GM21529 (cell line): ENCODE data around the gene IGSF9.
"Not testable (repeated sequence)": the region's sequence is repeated elsewhere in the genome, so short reads cannot be mapped to it uniquely, and the experiment has no call there.

Source experiments
- ATAC-seq: cut with Tn5 transposase; IDR thresholded peaks from one replicate; pipeline ENCODE4 v1.9.1; 2021; ENCODE audit not compliant: unreplicated experiment

Gene IGSF9

DNA sequence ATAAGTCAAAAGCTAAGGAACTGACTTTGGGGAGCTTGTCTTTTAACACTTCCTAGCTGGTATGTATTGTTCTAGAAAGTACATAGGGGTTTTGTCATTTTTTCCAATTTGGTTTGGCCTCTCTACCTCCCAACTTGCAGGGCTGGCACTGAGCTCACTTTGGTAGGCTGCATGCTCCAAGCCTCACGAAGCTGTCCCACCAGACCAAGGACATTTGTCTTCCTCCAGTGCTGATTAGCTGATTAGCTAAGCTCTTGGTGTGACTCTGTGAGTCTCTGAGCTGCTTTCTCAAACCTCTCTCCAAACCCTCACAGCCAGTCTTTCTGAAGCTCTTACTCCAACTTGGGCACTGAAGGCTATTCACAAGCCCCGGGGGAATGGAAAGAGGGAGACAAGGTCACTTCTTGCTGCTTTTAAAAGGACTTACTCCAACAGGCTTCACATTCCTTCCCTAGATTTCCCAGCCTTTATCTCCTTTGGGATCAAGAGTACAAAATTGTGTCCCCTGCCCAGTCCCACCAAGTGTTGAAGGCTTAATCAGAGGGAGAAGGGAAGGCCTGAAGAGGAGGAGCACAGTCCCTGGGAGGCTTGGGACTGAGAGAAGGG is 44.6 kb downstream of the IGSF9 start:
- ATAC-seq = no peak

DNA sequence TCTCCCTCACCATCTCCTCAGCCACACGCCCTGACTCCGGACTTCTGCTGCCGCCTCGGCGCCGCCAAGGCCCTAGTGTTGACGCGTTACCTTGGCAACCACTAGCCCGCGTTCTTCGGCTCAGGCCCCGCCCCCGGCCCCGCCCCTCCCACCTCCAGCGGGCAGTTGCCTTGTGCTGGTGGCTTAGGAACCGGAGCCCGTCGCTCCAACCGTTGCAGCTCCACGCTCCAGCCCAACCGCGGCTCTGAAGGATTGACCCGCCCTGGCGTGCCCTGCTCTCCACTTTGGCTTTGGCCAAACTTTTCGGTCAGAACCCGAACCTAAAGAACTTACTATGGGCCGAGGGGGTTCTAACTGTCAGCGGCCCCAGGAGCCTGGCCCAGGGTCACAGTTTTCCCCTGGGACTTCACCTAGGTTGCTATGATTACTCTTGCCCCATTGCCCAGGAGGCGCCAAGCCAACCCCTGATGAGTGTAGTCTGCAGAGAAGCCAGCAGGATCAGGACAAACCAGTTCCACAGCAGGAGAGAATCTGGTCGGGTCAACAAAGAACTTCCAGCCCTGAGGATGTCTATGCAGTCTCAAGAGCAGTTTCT is 45.2 kb downstream of the IGSF9 start, which contains the start of gene CFAP45:
TSS of gene CFAP45 (minus strand) at position 80 of the 595 bp plus-strand sequence. CDS start at position 13, 67 bp downstream.
- no peak for ATAC-seq

DNA sequence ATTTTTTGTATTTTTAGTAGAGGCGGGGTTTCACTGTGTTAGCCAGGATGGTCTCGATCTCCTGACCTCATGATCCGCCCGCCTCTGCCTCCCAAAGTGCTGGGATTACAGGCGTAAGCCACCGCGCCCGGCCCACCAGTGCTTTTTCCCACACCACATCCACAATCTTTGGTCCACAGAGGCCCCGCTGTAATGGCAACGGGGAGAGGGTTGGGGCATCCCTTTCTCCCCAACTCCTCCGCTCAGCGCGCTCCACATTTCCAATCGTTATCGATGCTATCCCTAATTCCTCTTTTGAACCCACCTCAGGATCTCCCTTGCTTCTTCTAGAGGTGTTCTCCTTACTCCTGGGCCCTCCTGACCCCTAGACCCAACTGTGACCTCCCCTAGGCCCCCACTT is 45.8 kb downstream of the IGSF9 start:
- ATAC-seq = not testable (repeated sequence)

DNA sequence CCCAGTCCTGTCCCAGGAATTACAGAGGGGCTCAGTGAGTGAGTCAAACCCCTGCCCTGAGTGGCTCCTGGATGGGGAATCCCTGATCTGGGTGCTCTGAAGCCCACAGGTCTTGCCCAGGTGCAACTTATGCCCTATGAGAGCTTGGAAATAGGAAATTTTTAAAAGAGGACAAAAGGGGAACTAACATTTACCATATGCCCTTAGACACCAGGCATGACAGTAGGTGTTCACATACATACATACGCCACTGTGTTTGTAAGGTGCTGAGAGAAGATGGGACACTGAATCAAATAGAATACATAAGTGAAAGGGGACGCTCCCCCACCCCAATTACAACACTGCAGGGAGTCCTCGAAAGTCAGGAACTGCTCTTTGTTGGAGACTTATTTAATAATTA is 46.9 kb downstream of the IGSF9 start:
- ATAC-seq = no peak

DNA sequence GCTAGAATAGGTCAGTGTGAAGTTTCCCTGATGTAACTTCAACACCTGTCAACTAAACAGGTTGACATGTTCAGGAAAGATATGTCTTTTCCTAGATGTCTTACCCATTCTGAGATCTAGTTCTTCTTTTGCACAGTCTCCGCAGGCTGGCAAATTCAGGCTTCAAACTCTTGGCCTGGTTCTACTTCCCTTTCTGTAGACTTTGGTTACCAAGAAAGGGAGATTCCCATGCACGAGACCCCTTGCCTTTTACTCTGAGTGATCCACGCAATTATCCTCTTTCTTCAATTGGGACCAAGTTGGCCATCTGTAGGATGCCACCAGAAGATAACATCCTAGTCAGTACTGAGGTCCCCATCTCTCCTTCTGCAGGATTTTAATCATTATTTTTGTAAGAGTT is 47.5 kb downstream of the IGSF9 start:
- no peak for ATAC-seq

DNA sequence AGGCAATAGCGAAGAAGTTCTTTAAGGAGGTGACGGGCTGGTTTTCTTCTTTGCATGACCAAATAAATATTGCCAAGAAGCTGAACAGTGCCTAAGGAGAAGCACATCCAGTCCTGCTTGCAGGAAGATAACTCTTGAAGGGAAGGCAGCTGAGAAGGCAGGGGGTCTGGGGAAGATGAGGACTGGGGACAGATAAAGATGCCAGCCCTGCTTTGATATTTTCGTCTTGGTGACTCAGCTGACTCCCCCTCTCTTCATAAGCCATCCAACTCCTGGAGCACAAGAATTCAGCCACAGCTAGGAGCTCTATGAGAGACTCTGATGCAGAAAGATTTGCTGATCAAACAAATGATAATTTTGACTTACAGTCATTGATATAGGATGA is 48.9 kb downstream of the IGSF9 start:
- ATAC-seq = no peak

DNA sequence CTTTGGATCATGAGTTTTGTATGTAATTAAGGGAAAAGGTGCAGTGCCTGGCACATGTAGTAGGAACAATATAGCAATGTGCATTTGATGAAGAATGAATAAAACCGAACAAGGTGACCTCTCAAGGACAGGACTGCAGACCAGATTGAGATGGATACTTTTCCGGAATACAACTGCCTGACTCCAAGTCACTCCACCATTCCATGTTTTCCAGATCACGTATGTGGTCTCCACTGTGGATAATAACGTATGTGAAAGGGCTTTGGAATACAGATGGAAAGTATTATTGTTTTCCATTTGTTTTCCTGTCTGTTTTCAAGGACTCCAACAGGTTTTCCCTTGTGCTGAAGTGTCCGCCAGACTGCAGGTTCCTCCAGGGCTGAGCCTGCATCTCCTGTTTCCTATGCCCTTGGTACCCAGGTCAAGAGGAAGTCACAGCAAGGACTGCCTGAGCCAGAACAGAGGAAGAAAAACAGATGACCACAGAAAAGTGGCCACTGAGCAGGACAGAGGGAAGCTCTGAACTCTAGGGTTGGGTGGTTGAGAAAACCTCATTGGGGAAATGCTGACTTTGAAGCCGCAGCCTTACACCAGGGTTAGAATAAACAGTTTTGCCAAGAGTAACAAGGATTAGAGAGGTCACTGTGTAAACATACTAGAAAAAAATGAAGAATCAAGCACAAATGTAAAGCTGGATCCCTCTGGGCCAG is 49.4 kb downstream of the IGSF9 start:
- no peak for ATAC-seq

DNA sequence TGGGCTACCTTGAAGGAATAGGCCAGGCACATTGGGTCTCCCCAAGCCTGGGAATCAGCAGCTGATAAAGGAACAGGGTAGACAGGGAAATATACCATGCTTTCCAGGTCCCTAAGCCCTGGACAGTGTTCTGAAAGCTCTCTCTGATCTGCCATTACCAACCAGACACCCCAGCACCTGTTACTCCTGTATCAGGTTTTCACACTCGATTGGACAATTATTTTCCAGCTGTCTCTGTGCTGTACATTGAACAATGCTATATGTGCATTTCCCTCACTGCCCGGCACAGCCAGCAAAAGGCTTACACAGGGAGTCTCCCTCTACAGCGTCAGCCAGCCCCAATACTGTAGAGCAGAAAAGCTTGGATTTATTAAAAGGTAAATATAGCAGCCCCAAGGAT is 50.1 kb downstream of the IGSF9 start:
- ATAC-seq = no peak

DNA sequence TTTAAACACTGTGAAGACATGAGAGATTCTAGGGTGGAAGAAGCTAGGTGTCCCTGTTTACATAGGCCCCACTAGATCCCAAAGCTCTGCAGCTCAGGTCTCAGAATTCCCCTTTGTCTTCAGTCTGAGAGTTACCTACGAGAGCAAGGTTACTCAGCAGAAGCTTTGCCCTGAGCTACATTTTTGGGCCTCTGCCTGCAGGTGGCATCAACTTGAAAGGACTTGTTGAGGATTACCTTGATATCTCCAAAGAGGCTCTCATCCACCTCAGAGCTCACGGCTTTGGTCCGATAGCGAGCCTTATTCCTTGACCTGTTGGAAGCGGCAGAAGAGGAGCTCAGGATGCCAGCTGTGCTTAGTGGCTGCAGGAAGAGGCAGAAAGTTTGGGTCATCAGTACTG is 52.5 kb downstream of the IGSF9 start:
- ATAC-seq = no peak

DNA sequence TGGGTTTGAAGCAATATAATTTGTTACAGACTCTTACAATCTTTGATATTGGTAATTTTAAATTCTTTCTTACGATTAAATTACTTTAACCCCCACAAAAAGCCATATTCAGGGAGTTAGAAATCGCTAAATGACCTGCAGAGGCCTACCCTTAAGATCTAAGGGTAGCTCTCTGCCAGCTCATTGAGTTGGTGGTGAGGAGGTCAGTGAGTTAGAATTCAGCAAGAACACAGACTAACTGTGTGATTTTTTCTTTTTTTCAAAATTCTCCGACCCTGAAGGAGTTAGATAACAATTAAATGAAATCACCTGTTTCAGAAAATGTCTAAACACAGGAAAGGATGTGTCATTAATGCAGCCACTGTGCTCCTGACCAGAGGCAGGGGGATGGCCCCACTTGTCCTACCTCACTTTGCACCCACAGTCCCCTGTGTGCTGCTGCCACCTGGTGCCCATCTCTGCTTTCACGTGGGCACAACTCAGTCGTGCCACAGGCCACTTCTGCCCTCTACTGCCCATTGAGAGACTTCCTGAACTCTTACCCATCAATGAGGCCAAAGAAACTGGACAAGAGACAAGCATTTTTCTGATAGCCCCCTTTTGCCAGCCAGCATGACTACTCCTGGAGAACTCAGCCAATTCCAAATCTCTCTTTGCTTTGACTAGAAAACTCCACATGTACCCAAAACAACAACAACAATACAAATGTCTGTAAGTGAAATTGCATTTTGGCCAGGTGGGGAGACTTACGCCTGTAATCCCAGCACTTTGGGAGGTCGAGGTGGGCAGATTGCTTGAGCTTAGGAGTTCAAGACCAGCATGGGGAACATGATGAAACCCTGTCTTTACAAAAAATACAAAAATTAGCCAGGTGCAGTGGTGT is 53.9 kb downstream of the IGSF9 start:
- peak; percentile 63 for ATAC-seq

DNA sequence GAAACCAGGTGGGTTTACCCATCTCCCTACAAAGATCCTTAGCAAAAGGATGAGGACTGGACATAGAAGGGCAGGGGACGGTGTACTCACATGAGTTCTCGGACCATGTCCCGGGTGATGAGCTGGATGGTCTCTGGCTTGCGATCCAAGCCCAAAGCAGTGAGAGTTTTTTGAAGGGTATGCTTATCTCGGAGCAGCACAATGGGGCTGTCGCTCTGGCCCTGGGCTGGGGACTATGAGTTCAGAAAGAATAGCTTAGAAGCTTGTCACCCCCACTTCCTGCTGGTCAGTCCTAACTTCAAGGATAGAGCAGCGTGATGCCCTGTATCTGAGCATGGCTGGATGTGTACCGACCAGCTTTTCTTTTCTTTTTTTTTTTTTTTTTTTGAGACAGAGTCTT is 55.0 kb downstream of the IGSF9 start:
- ATAC-seq = no peak

DNA sequence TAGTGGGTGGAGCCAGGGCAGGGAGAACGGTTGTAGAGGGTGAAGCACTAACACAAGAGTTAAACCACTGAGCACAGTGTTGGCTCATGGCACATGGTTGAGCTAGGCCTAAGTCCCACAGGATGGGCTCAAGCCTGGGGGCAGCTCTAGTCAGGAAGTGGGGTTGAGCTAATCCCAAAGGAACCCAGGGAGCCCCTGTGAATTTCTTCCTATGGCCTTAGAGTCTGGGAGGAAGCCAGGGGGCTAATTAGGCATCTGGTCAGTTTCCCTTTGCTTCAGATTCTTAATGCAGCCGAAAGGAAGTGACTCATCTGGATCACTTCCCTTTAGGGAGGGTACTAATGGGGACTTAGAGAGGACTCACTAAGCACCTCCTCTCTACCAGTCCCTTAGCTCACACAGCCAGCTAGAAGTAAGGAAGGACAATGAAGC is 55.6 kb downstream of the IGSF9 start:
- peak; percentile 94 for ATAC-seq

DNA sequence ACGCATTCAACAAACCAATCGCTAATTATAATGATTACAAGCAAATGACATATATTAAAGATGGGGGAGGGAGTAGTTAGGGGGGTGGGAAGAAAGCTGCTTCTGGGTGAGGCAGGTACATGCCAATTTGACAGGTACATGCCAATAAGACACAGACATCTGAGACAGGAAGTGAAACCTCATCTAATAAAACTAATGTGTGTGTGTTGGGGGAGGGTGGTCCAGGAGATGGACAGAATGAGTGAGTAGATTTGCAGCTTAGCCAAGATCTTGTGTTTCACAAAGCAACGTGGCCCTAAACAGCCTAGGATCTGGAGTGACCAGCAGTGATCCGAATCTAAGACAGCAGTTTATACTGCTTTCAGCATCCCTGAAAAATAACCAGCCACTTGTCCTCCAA is 56.2 kb downstream of the IGSF9 start:
- no peak for ATAC-seq

DNA sequence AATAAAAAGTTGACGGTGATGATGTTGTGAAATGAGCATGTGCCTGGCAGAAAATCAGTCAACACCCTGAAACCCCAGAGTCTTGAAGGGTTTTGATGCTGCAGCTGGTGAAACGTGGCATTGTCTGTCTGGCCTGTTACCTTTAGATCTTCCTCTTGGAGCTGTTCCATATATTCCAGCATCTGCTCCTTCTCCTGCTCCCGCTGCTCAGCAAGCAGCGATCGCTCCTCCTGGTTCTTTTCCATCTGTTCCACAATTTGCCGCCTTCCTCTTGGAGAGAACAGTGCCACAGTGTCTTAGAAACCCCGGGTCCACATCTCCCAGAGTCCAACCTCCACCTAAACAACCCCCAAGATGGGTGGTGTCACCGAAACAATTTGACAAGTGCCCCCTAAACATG is 61.1 kb downstream of the IGSF9 start:
- no peak for ATAC-seq

DNA sequence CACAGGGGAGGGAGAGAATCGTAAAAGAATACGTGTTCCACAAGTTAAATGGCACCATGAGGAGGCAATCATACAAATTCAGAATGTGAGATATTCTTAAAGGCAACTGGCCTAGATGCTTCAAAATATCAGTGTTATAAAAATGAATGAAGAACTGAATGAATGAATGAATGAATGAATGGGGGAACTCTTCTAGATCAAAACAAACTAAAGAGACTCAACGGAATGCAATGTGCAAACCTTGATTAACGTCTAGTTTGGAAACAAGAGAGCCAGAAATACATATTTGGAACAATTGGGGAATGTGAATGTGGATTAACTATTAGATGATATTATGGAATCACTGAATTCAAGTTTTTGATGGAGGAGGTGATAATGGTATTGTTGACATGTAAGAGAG is 62.3 kb downstream of the IGSF9 start:
- no peak for ATAC-seq

DNA sequence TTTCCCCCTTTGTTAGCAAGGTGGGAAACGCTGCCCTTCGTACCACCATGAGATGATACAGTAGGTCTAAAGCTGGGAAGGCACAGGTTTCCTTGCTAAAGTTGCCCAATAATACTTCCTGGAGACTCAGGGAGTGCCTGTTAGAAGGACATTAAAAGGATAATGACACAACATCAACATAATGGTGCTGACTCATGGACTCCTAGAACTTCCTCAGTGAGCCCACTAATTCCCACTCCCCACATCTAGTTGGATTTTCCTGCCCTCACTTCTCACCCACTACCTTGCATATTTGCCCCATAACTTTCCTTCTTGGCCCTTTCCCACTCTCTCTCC is 62.9 kb downstream of the IGSF9 start:
- no peak for ATAC-seq

DNA sequence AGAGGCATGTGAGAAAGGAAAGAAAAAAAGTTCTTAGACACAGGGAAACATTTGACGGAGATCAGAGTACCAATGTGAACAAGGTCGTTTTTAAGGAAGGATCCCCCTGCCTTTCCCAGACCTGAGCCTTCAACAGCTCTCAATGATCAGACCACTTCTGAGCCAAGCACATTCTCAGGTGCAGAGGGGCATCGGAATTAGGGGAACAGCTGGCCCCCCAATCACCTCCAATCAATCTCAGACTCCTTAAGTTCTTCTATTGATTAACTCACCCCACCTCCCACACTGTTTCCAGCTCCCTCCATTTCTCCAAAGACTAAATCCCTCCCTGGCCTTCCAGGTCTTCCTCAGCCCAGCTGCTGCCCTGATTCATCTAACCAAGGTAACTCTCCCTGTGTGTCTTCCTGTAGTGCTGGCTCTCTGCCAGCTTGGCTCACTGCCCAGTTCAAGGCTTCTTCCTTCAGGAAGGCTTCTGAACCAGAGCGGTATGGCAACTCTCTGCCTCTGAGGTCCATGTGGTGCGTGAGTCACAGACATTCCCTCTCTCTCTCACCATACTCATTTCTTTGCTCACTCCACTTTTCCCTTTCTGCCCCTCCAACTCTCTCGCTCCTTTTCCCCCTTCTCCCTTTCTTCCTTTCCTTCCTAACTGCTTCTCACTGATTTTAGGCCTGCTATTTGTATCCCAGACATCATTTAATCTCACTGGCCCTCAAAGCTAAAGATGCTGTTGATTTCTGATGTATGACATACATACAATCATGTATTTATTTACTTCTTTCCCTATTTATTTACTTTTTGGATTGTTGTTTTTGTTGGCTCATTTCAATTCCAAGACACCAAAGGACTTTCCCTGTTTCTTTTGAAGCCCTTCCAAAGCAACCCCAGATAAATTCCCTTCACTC is 63.5 kb downstream of the IGSF9 start:
- ATAC-seq = no peak

DNA sequence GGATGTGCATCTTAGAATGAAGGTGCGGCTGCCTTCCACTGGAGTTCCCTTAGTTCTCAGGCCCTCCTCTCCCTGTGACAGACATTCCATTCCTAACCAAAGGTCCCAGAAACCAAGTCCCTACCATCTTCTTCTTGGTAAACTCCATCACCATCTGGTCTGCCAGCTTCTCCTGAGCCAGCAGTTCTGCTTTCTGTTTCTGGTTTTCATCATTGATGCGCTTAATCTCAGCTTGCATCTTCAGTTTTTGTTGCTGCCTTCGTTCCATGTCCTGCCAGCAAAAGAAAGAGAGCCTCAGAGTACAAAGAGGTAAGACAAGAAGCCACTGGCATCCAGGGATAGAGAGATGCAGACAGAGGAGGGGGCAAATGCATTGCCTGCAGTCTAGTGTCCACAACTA is 65.0 kb downstream of the IGSF9 start:
- no peak for ATAC-seq

DNA sequence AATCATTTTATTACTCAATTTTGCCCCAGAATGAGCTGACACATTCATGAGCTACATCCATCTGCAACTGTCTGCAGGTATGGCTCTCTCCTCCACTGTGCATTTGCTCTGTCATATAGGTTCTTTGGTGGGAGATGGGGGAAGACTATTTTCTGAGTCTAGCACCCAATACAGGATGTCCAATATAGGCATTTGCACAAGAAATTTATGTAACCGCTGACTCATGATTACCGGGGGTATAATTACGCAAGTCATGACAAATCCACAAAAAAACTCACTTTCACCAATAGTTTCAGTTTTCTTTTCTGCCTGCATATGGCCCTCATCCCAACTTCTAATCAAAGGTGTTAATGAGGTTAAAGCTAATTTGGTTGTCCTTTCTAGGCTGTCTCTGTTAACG is 65.4 kb downstream of the IGSF9 start:
- ATAC-seq = no peak

DNA sequence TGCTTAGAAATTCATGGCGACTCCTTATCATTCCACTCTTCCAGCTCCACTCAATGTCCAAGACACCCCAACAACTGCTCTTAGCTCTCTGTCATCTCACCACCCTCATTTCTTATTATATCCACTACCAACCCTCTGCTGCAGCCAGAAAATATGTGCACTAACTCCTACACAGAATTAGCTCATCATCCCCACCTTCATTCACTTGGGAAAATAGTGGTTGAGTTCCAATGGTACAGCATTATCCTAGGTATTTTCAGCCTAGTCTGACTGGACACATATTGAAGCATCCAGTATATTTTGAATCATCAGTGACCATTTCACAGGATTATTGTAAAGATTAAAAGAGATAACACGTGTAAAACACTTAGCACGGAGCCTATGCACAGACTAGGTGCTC is 66.3 kb downstream of the IGSF9 start:
- ATAC-seq = no peak
